DND-41 (cell line): ENCODE data around the gene ATAD3A.

Experiments
- ATAC-seq: fragments of 200-7000 bp; cut with Tn5 transposase; 3 replicates; pipeline ENCODE4 v1.9.1; 2021; ENCODE audit warnings: low read depth; ENCODE audit not compliant: insufficient read depth
- DNase-seq: peaks from one replicate; pipeline ENCODE4 v3.0.0-alpha.2; 2020
- H2AFZ ChIP-seq: 2 replicates; pipeline ENCODE4 v1.6.0; 2012; ENCODE audit warnings: low read depth, low read length
- H3K27ac ChIP-seq: 2 replicates; pipeline ENCODE4 v1.5.1; 2012; ENCODE audit warnings: low read length, inconsistent platforms
- H3K27me3 ChIP-seq: fragments of 200-600 bp; sonication (generic); 2 replicates; pipeline ENCODE4 v1.6.0; 2012; ENCODE audit warnings: low read length, mild to moderate bottlenecking, inconsistent platforms; ENCODE audit not compliant: insufficient read depth, poor library complexity
- H3K36me3 ChIP-seq: 2 replicates; pipeline ENCODE4 v1.5.1; 2012; ENCODE audit warnings: low read length, inconsistent platforms; ENCODE audit not compliant: insufficient read depth
- H3K4me1 ChIP-seq: 2 replicates; pipeline ENCODE4 v1.5.1; 2012; ENCODE audit warnings: mild to moderate bottlenecking, low read length; ENCODE audit not compliant: insufficient read depth
- H3K4me2 ChIP-seq: 2 replicates; pipeline ENCODE4 v1.6.0; 2012; ENCODE audit warnings: mild to moderate bottlenecking, moderate library complexity, low read length, inconsistent platforms; ENCODE audit not compliant: insufficient read depth
- H3K4me3 ChIP-seq, 2 experiments: fragments of 200-600 bp in 1 of 2; shearing (Covaris generic) in 1 of 2; 2 replicates each; pipeline ENCODE4 v1.5.1; 2012 to 2016; ENCODE audit warnings: inconsistent platforms in 2 of 2, low read length in 2 of 2, mild to moderate bottlenecking in 2 of 2, low read depth in 1 of 2, moderate library complexity in 1 of 2
- H3K79me2 ChIP-seq: 2 replicates; pipeline ENCODE4 v1.6.0; 2012; ENCODE audit warnings: low read length, inconsistent platforms; ENCODE audit not compliant: insufficient read depth
- H3K9ac ChIP-seq: 2 replicates; pipeline ENCODE4 v1.6.0; 2012; ENCODE audit warnings: low read depth, mild to moderate bottlenecking, inconsistent platforms, low read length, moderate library complexity
- H3K9me3 ChIP-seq: 2 replicates; pipeline ENCODE4 v1.5.1; 2012; ENCODE audit warnings: low read length, moderate library complexity, mild to moderate bottlenecking, inconsistent platforms; ENCODE audit not compliant: insufficient read depth, severe bottlenecking
- H4K20me1 ChIP-seq: 2 replicates; pipeline ENCODE4 v1.6.0; 2012; ENCODE audit warnings: low read length; ENCODE audit not compliant: insufficient read depth
- EZH2 ChIP-seq: IDR thresholded peaks from 3 replicates; pipeline ENCODE4 v1.6.1; 2012; ENCODE audit warnings: borderline replicate concordance, low read depth, mild to moderate bottlenecking, moderate library complexity, low read length, inconsistent platforms; ENCODE audit not compliant: severe bottlenecking
- TF ChIP-seq, protein P1 (sequence below): IDR thresholded peaks from 2 replicates; pipeline ENCODE4 v1.5.1; 2012; ENCODE audit warnings: borderline replicate concordance, low read length, moderate library complexity, mild to moderate bottlenecking; ENCODE audit not compliant: poor library complexity, severe bottlenecking; ENCODE audit errors: extremely low read depth

The ATAD3A gene

DNA sequence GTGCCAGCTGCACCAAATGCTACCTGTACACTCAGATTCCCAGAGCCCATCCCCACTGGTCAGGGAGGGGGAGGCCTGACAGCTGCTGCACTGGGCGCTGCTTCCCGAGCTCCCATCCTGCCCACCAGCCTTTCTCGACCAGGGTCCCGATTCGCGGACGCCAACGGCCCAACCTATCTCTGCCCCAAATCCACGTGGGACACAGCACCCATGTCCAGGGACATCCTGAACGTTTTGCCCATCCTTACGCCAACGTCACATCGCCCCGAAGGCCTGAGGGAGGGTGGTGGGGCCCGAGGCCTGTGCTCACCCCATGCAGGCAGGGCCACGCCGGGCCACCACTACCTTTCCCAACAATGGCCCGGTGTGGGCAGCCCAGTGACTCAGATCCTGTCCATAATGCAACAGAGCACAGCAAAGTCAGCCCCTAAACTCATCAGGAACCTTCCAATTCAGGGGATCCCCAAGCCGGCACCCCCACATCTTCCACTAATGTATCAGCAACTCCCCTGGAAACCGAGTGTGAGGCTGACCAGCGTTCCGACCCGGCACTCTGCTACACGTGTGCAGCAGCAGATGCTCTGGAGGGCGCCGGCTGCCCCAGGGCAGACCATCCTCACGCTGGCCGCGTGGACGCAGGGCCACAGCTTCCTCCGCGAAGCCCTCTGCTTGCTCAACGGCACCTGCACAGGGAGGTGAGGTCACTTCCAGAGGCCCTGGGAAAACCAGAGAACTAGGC lies 39.7 kb downstream of the ATAD3A start:
- no peak for DNase-seq

DNA sequence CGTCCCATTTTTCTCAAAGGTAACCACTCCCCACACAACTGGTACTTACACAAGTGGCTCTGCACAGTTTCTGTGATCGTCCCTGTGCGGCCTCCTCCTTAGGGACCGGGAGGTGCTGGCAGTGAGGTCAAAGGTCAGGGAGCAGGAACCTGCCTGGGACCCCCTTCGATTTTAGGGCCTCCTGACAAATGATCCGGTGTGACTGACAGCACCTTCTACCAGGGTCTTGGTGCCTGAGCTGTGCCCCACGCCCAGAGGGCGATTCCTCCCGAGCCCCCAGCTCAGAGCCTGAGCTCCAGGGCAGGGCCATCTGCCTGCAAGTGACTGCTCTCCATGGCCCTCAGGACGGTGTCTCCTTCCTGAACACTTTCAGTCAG lies 40.3 kb downstream of the ATAD3A start:
- DNase-seq (no peak), ATAC-seq (no peak)
- Histone ChIP-seq H4K20me1 (peaks cover 58% of the 10 kb centered on the region), H3K27ac (no peak overlapping the region), H3K9ac (no peak overlapping the region), H3K4me3 (no peak overlapping the region), H3K4me1 (no peaks in the 10 kb centered on the region), H3K4me2 (no peak overlapping the region), H3K36me3 (peaks cover 53% of the 10 kb centered on the region), H3K9me3 (no peaks in the 10 kb centered on the region), H3K79me2 (peaks cover 51% of the 10 kb centered on the region), H3K27me3 (no peaks in the 10 kb centered on the region), H2AFZ (no peak overlapping the region)
- TF ChIP-seq, protein P1, sequence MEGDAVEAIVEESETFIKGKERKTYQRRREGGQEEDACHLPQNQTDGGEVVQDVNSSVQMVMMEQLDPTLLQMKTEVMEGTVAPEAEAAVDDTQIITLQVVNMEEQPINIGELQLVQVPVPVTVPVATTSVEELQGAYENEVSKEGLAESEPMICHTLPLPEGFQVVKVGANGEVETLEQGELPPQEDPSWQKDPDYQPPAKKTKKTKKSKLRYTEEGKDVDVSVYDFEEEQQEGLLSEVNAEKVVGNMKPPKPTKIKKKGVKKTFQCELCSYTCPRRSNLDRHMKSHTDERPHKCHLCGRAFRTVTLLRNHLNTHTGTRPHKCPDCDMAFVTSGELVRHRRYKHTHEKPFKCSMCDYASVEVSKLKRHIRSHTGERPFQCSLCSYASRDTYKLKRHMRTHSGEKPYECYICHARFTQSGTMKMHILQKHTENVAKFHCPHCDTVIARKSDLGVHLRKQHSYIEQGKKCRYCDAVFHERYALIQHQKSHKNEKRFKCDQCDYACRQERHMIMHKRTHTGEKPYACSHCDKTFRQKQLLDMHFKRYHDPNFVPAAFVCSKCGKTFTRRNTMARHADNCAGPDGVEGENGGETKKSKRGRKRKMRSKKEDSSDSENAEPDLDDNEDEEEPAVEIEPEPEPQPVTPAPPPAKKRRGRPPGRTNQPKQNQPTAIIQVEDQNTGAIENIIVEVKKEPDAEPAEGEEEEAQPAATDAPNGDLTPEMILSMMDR, result no peak
- TF ChIP-seq EZH2, result no peak

More for the DNA sequence above, 39.7 kb downstream of the ATAD3A start:
- no peak for ATAC-seq
- no peak overlapping the region for H3K27ac ChIP-seq
- peaks cover 61% of the 10 kb centered on the region for H4K20me1 ChIP-seq
- no peaks in the 10 kb centered on the region for H3K27me3 ChIP-seq
- H3K9ac ChIP-seq, result no peak overlapping the region
- peaks cover 53% of the 10 kb centered on the region for H3K79me2 ChIP-seq
- H3K36me3 ChIP-seq, result peaks cover 54% of the 10 kb centered on the region
- no peak overlapping the region for H3K4me2 ChIP-seq
- no peaks in the 10 kb centered on the region for H3K4me1 ChIP-seq
- no peak overlapping the region for H2AFZ ChIP-seq
- no peak for TF ChIP-seq EZH2
- TF ChIP-seq, protein P1, result no peak
- no peaks in the 10 kb centered on the region for H3K9me3 ChIP-seq
- H3K4me3 ChIP-seq, result no peak overlapping the region

DNA sequence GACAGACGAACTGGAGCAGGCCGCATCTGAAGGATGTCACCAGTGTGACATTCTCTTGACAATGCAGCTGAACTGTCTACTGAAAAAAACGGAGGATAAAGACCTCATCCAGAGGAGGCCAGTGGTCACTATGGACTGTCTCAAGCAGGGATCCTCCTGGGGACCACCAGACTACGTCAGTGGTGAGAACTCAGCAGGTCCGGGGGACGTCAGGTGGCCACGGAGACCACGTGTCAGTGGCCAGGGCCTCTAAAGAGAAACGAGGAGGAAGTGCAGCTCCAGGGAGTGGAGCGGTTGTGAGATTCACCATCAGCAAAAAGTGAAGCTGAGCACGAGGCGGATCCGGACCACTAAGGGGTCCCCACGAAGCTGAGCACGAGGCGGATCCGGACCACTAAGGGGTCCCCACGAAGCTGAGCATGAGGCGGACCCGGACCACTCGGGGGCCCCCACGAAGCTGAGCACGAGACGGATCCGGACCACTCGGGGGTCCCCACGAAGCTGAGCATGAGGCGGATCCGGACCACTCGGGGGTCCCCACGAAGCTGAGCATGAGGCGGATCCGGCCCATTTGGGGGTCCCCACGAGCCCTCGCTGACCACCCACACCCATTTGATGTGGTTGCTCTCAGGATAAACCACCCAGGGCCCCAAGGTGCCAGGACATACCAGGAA lies 42.0 kb downstream of the ATAD3A start:
- Histone ChIP-seq H3K36me3 (peaks cover 53% of the 10 kb centered on the region), H4K20me1 (peaks cover 56% of the 10 kb centered on the region), H3K4me3 (no peak overlapping the region), H2AFZ (no peak overlapping the region), H3K79me2 (peaks cover 56% of the 10 kb centered on the region), H3K4me1 (no peaks in the 10 kb centered on the region), H3K9me3 (no peaks in the 10 kb centered on the region), H3K9ac (no peak overlapping the region), H3K27me3 (no peaks in the 10 kb centered on the region), H3K4me2 (no peak overlapping the region), H3K27ac (no peak overlapping the region)
- TF ChIP-seq EZH2, result no peak
- TF ChIP-seq, protein P1, result no peak
- DNase-seq, result no peak
- ATAC-seq, result no peak
